OCI-LY7 (cell line): ENCODE results near the gene CKLF. TPM values are rescaled to one million over a fixed set of nuclear protein-coding genes. Genes with fewer than 3 reads are reported as not detected.

Source experiments
- BruUV-seq: library from RNA; stranded (reverse); fragments of 400-500 nt; replicated peaks from 2 replicates; lab custom pipeline; 2021; lab: Mats Ljungman, UMichigan
- CTCF ChIA-PET: fragments of 300-600 bp; sonication (Branson Sonifier 250); formaldehyde crosslinking; loops from one replicate; lab custom pipeline; 2022; ENCODE audit warnings: antibody characterized with exemption; ENCODE audit not compliant: unreplicated experiment; lab: Charles Lee
- POLR2A ChIA-PET: fragments of 300-600 bp; sonication (Branson Sonifier 250); formaldehyde crosslinking; loops from one replicate; lab custom pipeline; 2022; ENCODE audit warnings: antibody characterized with exemption; lab: Charles Lee
- DNase-seq: peaks from one replicate; pipeline ENCODE4 v3.0.0-alpha.2; 2015; ENCODE audit warnings: low spot score
- H2AFZ ChIP-seq: fragments of 200-600 bp; sonication (generic), shearing (Covaris generic); 2 replicates; pipeline ENCODE4 v1.6.1; 2014; ENCODE audit warnings: mild to moderate bottlenecking, antibody characterized with exemption, low read length, moderate library complexity
- H3K27ac ChIP-seq: fragments of 200-600 bp; sonication (generic); 2 replicates; pipeline ENCODE4 v1.5.1; 2014; ENCODE audit warnings: mixed run types, low read depth, mild to moderate bottlenecking, moderate library complexity, low read length, inconsistent platforms; ENCODE audit not compliant: poor library complexity, severe bottlenecking
- H3K36me3 ChIP-seq: fragments of 200-600 bp; sonication (generic); 2 replicates; pipeline ENCODE4 v1.6.1; 2014; ENCODE audit warnings: mild to moderate bottlenecking, antibody characterized with exemption, low read length, moderate library complexity, mixed read lengths; ENCODE audit not compliant: insufficient read depth
- H3K4me1 ChIP-seq: fragments of 200-600 bp; sonication (generic); 2 replicates; pipeline ENCODE4 v1.5.1; 2014; ENCODE audit warnings: mild to moderate bottlenecking, low read length; ENCODE audit not compliant: insufficient read depth, poor library complexity, severe bottlenecking
- H3K4me2 ChIP-seq: fragments of 200-600 bp; sonication (generic); 2 replicates; pipeline ENCODE4 v1.6.1; 2014; ENCODE audit warnings: mild to moderate bottlenecking, low read length
- H3K4me3 ChIP-seq: fragments of 200-600 bp; sonication (generic); 2 replicates; pipeline ENCODE4 v1.5.1; 2014; ENCODE audit warnings: mild to moderate bottlenecking, low read depth, low read length; ENCODE audit not compliant: poor library complexity, severe bottlenecking
- H3K79me2 ChIP-seq: fragments of 200-600 bp; sonication (generic); 2 replicates; pipeline ENCODE4 v1.6.1; 2016; ENCODE audit warnings: low read depth, mild to moderate bottlenecking, low read length, moderate library complexity, mixed read lengths; ENCODE audit not compliant: insufficient read depth
- H3K9me2 ChIP-seq: fragments of 200-600 bp; sonication (generic); 2 replicates; pipeline ENCODE4 v1.6.1; 2016; ENCODE audit warnings: mild to moderate bottlenecking, low read length, mixed read lengths; ENCODE audit not compliant: insufficient read depth
- H3K9me3 ChIP-seq: fragments of 200-600 bp; sonication (generic); 2 replicates; pipeline ENCODE4 v1.6.1; 2014; ENCODE audit warnings: mild to moderate bottlenecking, mixed run types, low read length, mixed read lengths
- H4K20me1 ChIP-seq: fragments of 200-600 bp; sonication (generic); 2 replicates; pipeline ENCODE4 v1.6.1; 2014; ENCODE audit warnings: mild to moderate bottlenecking, antibody characterized with exemption, low read length, moderate library complexity, mixed read lengths; ENCODE audit not compliant: insufficient read depth
- CTCF ChIP-seq: fragments of 200-600 bp; sonication (generic); conservative IDR thresholded peaks from 2 replicates; pipeline ENCODE4 v1.5.1; 2014; ENCODE audit warnings: mild to moderate bottlenecking, antibody characterized with exemption, low read length, moderate library complexity, mixed read lengths
- EZH2phosphoT487 ChIP-seq: fragments of 200-600 bp; sonication (generic); IDR thresholded peaks from 2 replicates; pipeline ENCODE4 v1.6.1; 2018; ENCODE audit warnings: low read depth, borderline replicate concordance, mild to moderate bottlenecking, mixed run types, antibody characterized with exemption, low read length, moderate library complexity, mixed read lengths
- intact Hi-C: fragments of 100-400 bp; cut with micrococcal nuclease; formaldehyde crosslinking; loops from one replicate; pipeline ENCODE4 v1.10.0; 2022; ENCODE audit not compliant: unreplicated experiment
- total RNA-seq, 2 experiments: library from RNA; depleted of rRNA in 1 of 2; stranded (reverse); fragments of >200 nt in 1 of 2; shearing (Covaris generic) in 1 of 2; gene quantifications; 2 replicates each; pipeline ENCODE4 v1.2.3, GENCODE V29; 2014 to 2022

The CKLF gene
- total RNA-seq, 2 experiments from 2014 or later, result 56.6 to 98.7 TPM

GRCh38 chr16:66604376-66605176 is 52.2 kb downstream of the CKLF start, which contains the start of gene CMTM3:
Gene CMTM3 (plus strand): TSS chr16:66604704. CDS start chr16:66604806, 102 bp downstream.
- peak; percentile 81 for DNase-seq
- Histone ChIP-seq H2AFZ (peak within 1 kb of the TSS; percentile 68), H3K27ac (peak within 1 kb of the TSS; percentile 53), H3K4me3 (peak within 1 kb of the TSS; percentile 84), H3K9me3 (peaks cover 15% of the 10 kb centered on the region; the same call in 1 of the 2 replicates), H3K4me2 (peak within 1 kb of the TSS; percentile 91), H3K9me2 (no peaks in the 10 kb centered on the region), H3K79me2 (no peaks in the 10 kb centered on the region), H3K36me3 (peaks cover 10% of the 10 kb centered on the region), H4K20me1 (peaks cover 6% of the 10 kb centered on the region; the same call in 1 of the 2 replicates), H3K4me1 (peaks cover 52% of the 10 kb centered on the region)
- ChIA-PET POLR2A (interaction anchor here (0.6 kb wide), 1 partner anchor 270 kb away, joined by 4 read pairs; no protein-coding TSS in a partner anchor), CTCF (no interaction called here)
- TF ChIP-seq CTCF (peak; percentile 76), EZH2phosphoT487 (no peak)
- intact Hi-C loops, result loop anchor here (1.0 to 5.0 kb wide), 3 partner anchors 52 to 197 kb away; partner anchors contain the start of genes CKLF and TK2
- no TSS peak for BruUV-seq

- Histone ChIP-seq H3K4me1 (peaks cover 45% of the 10 kb centered on the region), H3K36me3 (peaks cover 17% of the 10 kb centered on the region), H3K4me3 (peak overlapping the region; percentile 84), H2AFZ (0 out of 2 replicates have a peak overlapping the region, but pooled peaks have one; percentile 44), H3K4me2 (peak overlapping the region; percentile 91), H3K9me3 (peaks cover 15% of the 10 kb centered on the region; the same call in 1 of the 2 replicates), H3K9me2 (no peaks in the 10 kb centered on the region), H4K20me1 (peaks cover 6% of the 10 kb centered on the region; the same call in 1 of the 2 replicates), H3K79me2 (no peaks in the 10 kb centered on the region), H3K27ac (no peak overlapping the region)
- TF ChIP-seq CTCF (no peak), EZH2phosphoT487 (no peak)
- intact Hi-C loops, result loop anchor here (5.0 kb wide), 1 partner anchor 198 kb away; no protein-coding TSS in a partner anchor
- POLR2A ChIA-PET, result no interaction called here
- BruUV-seq, result no TSS peak
- DNase-seq, result peak; percentile 38
- CTCF ChIA-PET, result no interaction called here
Measured at GRCh38 chr16:66605177-66605978, 53.0 kb downstream of the CKLF start.
